GM23338 (cell line): Measurements from ENCODE around the gene UQCC5. TPM values are rescaled to one million over a fixed set of nuclear protein-coding genes. Genes with fewer than 3 reads are reported as not detected.

Experiments
- ATAC-seq: fragments of 200-7000 bp; cut with Tn5 transposase; 3 replicates; pipeline ENCODE4 v1.9.1; 2020
- DNase-seq: peaks from one replicate; pipeline ENCODE4 v3.0.0-alpha.2; 2015; ENCODE audit warnings: low spot score
- H2AFZ ChIP-seq: fragments of 200-600 bp; sonication (generic); 2 replicates; pipeline ENCODE4 v1.8.0; 2016; ENCODE audit warnings: antibody characterized with exemption, mild to moderate bottlenecking, moderate library complexity
- H3F3A ChIP-seq: fragments of 200-600 bp; sonication (generic); replicated peaks from 2 replicates; pipeline ENCODE4 v1.8.0; 2017; ENCODE audit warnings: antibody characterized with exemption, mixed run types, low read depth
- H3K27ac ChIP-seq: fragments of 200-600 bp; sonication (generic); 2 replicates; pipeline ENCODE4 v1.6.1; 2016; ENCODE audit warnings: low read depth
- H3K27me3 ChIP-seq: fragments of 200-600 bp; sonication (generic); 2 replicates; pipeline ENCODE4 v1.8.0; 2016; ENCODE audit warnings: mild to moderate bottlenecking, mixed run types, moderate library complexity; ENCODE audit not compliant: insufficient read depth
- H3K36me3 ChIP-seq: fragments of 200-600 bp; sonication (generic); 2 replicates; pipeline ENCODE4 v1.8.0; 2016; ENCODE audit warnings: mild to moderate bottlenecking; ENCODE audit not compliant: insufficient read depth
- H3K4me1 ChIP-seq: fragments of 200-600 bp; sonication (generic); 2 replicates; pipeline ENCODE4 v1.8.0; 2016; ENCODE audit warnings: mild to moderate bottlenecking, moderate library complexity; ENCODE audit not compliant: insufficient read depth
- H3K4me2 ChIP-seq: fragments of 200-600 bp; sonication (generic); 2 replicates; pipeline ENCODE4 v1.7.1; 2017; ENCODE audit warnings: mixed run types
- H3K4me3 ChIP-seq: fragments of 200-600 bp; sonication (generic); 2 replicates; pipeline ENCODE4 v1.6.1; 2016; ENCODE audit warnings: mixed run types
- H3K79me2 ChIP-seq: fragments of 200-600 bp; sonication (generic); replicated peaks from 2 replicates; pipeline ENCODE4 v1.8.0; 2017; ENCODE audit warnings: mild to moderate bottlenecking; ENCODE audit not compliant: insufficient read depth
- H3K9me2 ChIP-seq: fragments of 200-600 bp; sonication (generic); 2 replicates; pipeline ENCODE4 v1.8.0; 2017; ENCODE audit not compliant: insufficient read depth
- H4K20me1 ChIP-seq: fragments of 200-600 bp; sonication (generic); replicated peaks from 2 replicates; pipeline ENCODE4 v1.8.0; 2017; ENCODE audit warnings: mild to moderate bottlenecking; ENCODE audit not compliant: insufficient read depth
- H3K27ac Mint-ChIP-seq: 2 replicates; pipeline ENCODE4 v1.8.0; 2020; ENCODE audit warnings: inconsistent platforms, mild to moderate bottlenecking, moderate library complexity, mixed read lengths
- H3K27me3 Mint-ChIP-seq: 3 replicates; pipeline ENCODE4 v1.8.0; 2022; ENCODE audit warnings: low read depth, mild to moderate bottlenecking, moderate library complexity, mixed read lengths, inconsistent platforms; ENCODE audit not compliant: insufficient read depth, poor library complexity
- H3K36me3 Mint-ChIP-seq: 3 replicates; pipeline ENCODE4 v1.8.0; 2021; ENCODE audit warnings: low read depth, mild to moderate bottlenecking, inconsistent platforms, moderate library complexity, mixed read lengths
- H3K4me1 Mint-ChIP-seq: 3 replicates; pipeline ENCODE4 v1.8.0; 2020; ENCODE audit warnings: mild to moderate bottlenecking, inconsistent platforms, mixed read lengths
- H3K4me3 Mint-ChIP-seq: 3 replicates; pipeline ENCODE4 v1.8.0; 2021; ENCODE audit warnings: moderate library complexity, mild to moderate bottlenecking, inconsistent platforms, mixed read lengths
- H3K9me3 Mint-ChIP-seq: 3 replicates; pipeline ENCODE4 v1.8.0; 2020; ENCODE audit warnings: moderate library complexity, mild to moderate bottlenecking, inconsistent platforms, mixed read lengths
- EZH2 ChIP-seq: fragments of 200-600 bp; sonication (generic); IDR thresholded peaks from one replicate; pipeline ENCODE4 v1.8.0; 2017; ENCODE audit warnings: antibody characterized with exemption, mild to moderate bottlenecking, low read depth; ENCODE audit not compliant: unreplicated experiment
- EZH2phosphoT487 ChIP-seq: fragments of 200-600 bp; sonication (generic); IDR thresholded peaks from one replicate; pipeline ENCODE4 v1.8.1; 2018; ENCODE audit warnings: antibody characterized with exemption; ENCODE audit not compliant: unreplicated experiment
- JUNB ChIP-seq: IDR thresholded peaks from one replicate; pipeline ENCODE4 v1.6.1; 2016; ENCODE audit warnings: antibody characterized with exemption; ENCODE audit not compliant: unreplicated experiment
- NANOG ChIP-seq: IDR thresholded peaks from 2 replicates; pipeline ENCODE4 v1.6.1; 2016; ENCODE audit warnings: antibody characterized with exemption, borderline replicate concordance
- POLR2AphosphoS5 ChIP-seq: IDR thresholded peaks from 2 replicates; pipeline ENCODE4 v1.6.1; 2016; ENCODE audit warnings: antibody characterized with exemption, low read depth
- STAT1 ChIP-seq: IDR thresholded peaks from one replicate; pipeline ENCODE4 v1.6.1; 2016; ENCODE audit warnings: antibody characterized with exemption; ENCODE audit not compliant: unreplicated experiment
- ZNF114 ChIP-seq: fragments of 250-450 bp; sonication (Bioruptor Pico); IDR thresholded peaks from 2 replicates; pipeline ENCODE4 v1.5.0; 2020; ENCODE audit warnings: mild to moderate bottlenecking, moderate library complexity
- ZNF331 ChIP-seq: fragments of 250-450 bp; sonication (Bioruptor Pico); IDR thresholded peaks from 2 replicates; pipeline ENCODE4 v1.5.0; 2020; ENCODE audit warnings: low read depth, mild to moderate bottlenecking, moderate library complexity
- polyA plus RNA-seq: library from polyadenylated mRNA; unstranded; fragments of >200 nt; fragmentation: Nextera tagmentation; extraction: Ambion mirVana; gene quantifications from 2 replicates; pipeline ENCODE4 v1.2.1, GENCODE V29; 2016
- total RNA-seq: library from RNA; depleted of rRNA; stranded (reverse); fragments of >200 nt; shearing (Covaris generic); gene quantifications from 2 replicates; pipeline ENCODE4 v1.2.3, GENCODE V29; 2014
- TF ChIP-seq, protein P1 (sequence below): IDR thresholded peaks from 2 replicates; pipeline ENCODE4 v1.6.1; 2016; ENCODE audit warnings: antibody characterized with exemption
- TF ChIP-seq, protein P2 (sequence below): fragments of 250-450 bp; sonication (Bioruptor Pico); IDR thresholded peaks from 2 replicates; pipeline ENCODE4 v1.5.0; 2020; ENCODE audit warnings: mild to moderate bottlenecking, moderate library complexity
- TF ChIP-seq, protein P3 (sequence below), 2 experiments: fragments of 200-600 bp in 1 of 2; sonication (generic) in 1 of 2; conservative IDR thresholded peaks; 2 replicates each; pipeline versions ENCODE4 v1.5.1 to v1.6.1; 2016 to 2017; ENCODE audit warnings: antibody characterized with exemption in 2 of 2, low read depth in 2 of 2, mild to moderate bottlenecking in 2 of 2, moderate library complexity in 1 of 2

UQCC5 gene
- total and polyA plus RNA-seq, 2 experiments from 2014 or later, result 2.6 to 156 TPM

DNA sequence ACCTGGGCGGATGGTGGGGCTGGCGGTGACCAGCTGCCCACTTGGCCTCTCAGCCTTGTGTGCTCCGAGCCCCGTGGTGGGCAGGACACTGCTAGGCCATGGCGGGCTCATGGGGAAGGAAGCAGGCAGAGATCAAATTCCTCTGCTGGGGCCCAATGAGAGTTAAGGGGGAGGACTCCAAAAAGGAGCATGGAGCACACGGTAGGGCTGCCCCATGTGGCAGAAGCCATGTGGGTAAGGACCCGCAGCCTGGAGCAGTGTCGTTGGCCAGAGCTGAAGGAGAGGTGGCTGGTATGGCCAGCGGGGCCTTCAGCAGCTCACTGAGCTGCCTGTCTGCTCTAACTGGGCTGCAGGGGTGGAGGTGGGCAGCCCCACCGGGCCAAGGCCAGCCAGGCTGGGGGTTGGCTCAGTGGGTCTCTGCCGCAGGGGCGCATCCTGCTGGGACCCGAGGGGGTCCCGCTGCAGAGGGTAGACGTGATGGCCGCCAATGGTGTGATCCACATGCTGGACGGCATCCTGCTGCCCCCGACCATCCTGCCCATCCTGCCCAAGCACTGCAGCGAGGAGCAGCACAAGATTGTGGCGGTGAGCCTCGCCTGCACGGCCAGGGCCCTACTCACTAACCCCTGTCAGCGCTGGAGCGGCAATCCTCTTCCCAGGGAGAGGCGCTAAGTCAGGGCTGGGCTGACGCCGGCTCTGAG, 30.0 kb upstream of the UQCC5 start:
- H3K4me3 ChIP-seq, result no peak overlapping the region
- H3F3A ChIP-seq, result no peaks in the 10 kb centered on the region
- no peak overlapping the region for H3K4me2 ChIP-seq
- no peaks in the 10 kb centered on the region for H3K36me3 ChIP-seq
- Mint-ChIP-seq H3K36me3 (no peaks in the 10 kb centered on the region), H3K9me3 (no peaks in the 10 kb centered on the region; the same call in 2 of the 3 replicates), H3K27me3 (peaks cover 6% of the 10 kb centered on the region), H3K27ac (no peak overlapping the region), H3K4me1 (peaks cover 6% of the 10 kb centered on the region; the same call in 2 of the 3 replicates), H3K4me3 (no peak overlapping the region)
- H4K20me1 ChIP-seq, result no peaks in the 10 kb centered on the region
- H3K9me2 ChIP-seq, result no peaks in the 10 kb centered on the region
- no peak overlapping the region for H3K27ac ChIP-seq
- no peaks in the 10 kb centered on the region for H3K27me3 ChIP-seq
- ATAC-seq (peak; percentile 7; the same call in 2 of the 3 replicates), DNase-seq (no peak)
- H2AFZ ChIP-seq, result no peak overlapping the region
- no peaks in the 10 kb centered on the region for H3K4me1 ChIP-seq
- H3K79me2 ChIP-seq, result no peaks in the 10 kb centered on the region
- TF ChIP-seq EZH2, result no peak
- no peak for TF ChIP-seq POLR2AphosphoS5
- TF ChIP-seq, protein P1, sequence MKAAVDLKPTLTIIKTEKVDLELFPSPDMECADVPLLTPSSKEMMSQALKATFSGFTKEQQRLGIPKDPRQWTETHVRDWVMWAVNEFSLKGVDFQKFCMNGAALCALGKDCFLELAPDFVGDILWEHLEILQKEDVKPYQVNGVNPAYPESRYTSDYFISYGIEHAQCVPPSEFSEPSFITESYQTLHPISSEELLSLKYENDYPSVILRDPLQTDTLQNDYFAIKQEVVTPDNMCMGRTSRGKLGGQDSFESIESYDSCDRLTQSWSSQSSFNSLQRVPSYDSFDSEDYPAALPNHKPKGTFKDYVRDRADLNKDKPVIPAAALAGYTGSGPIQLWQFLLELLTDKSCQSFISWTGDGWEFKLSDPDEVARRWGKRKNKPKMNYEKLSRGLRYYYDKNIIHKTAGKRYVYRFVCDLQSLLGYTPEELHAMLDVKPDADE, result no peak
- TF ChIP-seq, protein P2, sequence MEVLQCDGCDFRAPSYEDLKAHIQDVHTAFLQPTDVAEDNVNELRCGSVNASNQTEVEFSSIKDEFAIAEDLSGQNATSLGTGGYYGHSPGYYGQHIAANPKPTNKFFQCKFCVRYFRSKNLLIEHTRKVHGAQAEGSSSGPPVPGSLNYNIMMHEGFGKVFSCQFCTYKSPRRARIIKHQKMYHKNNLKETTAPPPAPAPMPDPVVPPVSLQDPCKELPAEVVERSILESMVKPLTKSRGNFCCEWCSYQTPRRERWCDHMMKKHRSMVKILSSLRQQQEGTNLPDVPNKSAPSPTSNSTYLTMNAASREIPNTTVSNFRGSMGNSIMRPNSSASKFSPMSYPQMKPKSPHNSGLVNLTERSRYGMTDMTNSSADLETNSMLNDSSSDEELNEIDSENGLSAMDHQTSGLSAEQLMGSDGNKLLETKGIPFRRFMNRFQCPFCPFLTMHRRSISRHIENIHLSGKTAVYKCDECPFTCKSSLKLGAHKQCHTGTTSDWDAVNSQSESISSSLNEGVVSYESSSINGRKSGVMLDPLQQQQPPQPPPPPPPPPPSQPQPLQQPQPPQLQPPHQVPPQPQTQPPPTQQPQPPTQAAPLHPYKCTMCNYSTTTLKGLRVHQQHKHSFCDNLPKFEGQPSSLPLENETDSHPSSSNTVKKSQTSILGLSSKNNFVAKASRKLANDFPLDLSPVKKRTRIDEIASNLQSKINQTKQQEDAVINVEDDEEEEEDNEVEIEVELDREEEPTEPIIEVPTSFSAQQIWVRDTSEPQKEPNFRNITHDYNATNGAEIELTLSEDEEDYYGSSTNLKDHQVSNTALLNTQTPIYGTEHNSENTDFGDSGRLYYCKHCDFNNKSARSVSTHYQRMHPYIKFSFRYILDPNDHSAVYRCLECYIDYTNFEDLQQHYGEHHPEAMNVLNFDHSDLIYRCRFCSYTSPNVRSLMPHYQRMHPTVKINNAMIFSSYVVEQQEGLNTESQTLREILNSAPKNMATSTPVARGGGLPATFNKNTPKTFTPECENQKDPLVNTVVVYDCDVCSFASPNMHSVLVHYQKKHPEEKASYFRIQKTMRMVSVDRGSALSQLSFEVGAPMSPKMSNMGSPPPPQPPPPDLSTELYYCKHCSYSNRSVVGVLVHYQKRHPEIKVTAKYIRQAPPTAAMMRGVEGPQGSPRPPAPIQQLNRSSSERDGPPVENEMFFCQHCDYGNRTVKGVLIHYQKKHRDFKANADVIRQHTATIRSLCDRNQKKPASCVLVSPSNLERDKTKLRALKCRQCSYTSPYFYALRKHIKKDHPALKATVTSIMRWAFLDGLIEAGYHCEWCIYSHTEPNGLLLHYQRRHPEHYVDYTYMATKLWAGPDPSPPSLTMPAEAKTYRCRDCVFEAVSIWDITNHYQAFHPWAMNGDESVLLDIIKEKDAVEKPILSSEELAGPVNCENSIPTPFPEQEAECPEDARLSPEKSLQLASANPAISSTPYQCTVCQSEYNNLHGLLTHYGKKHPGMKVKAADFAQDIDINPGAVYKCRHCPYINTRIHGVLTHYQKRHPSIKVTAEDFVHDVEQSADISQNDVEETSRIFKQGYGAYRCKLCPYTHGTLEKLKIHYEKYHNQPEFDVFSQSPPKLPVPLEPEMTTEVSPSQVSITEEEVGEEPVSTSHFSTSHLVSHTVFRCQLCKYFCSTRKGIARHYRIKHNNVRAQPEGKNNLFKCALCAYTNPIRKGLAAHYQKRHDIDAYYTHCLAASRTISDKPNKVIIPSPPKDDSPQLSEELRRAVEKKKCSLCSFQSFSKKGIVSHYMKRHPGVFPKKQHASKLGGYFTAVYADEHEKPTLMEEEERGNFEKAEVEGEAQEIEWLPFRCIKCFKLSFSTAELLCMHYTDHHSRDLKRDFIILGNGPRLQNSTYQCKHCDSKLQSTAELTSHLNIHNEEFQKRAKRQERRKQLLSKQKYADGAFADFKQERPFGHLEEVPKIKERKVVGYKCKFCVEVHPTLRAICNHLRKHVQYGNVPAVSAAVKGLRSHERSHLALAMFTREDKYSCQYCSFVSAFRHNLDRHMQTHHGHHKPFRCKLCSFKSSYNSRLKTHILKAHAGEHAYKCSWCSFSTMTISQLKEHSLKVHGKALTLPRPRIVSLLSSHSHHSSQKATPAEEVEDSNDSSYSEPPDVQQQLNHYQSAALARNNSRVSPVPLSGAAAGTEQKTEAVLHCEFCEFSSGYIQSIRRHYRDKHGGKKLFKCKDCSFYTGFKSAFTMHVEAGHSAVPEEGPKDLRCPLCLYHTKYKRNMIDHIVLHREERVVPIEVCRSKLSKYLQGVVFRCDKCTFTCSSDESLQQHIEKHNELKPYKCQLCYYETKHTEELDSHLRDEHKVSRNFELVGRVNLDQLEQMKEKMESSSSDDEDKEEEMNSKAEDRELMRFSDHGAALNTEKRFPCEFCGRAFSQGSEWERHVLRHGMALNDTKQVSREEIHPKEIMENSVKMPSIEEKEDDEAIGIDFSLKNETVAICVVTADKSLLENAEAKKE (CRISPR knock-in tag), result no peak
- TF ChIP-seq JUNB, result no peak
- TF ChIP-seq NANOG, result no peak
- TF ChIP-seq, protein P3, sequence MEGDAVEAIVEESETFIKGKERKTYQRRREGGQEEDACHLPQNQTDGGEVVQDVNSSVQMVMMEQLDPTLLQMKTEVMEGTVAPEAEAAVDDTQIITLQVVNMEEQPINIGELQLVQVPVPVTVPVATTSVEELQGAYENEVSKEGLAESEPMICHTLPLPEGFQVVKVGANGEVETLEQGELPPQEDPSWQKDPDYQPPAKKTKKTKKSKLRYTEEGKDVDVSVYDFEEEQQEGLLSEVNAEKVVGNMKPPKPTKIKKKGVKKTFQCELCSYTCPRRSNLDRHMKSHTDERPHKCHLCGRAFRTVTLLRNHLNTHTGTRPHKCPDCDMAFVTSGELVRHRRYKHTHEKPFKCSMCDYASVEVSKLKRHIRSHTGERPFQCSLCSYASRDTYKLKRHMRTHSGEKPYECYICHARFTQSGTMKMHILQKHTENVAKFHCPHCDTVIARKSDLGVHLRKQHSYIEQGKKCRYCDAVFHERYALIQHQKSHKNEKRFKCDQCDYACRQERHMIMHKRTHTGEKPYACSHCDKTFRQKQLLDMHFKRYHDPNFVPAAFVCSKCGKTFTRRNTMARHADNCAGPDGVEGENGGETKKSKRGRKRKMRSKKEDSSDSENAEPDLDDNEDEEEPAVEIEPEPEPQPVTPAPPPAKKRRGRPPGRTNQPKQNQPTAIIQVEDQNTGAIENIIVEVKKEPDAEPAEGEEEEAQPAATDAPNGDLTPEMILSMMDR (conservative IDR thresholded peaks at IDR 0.05; ENCODE audit: low read depth in 2 of 2), result no peak
- no peak for TF ChIP-seq ZNF331
- no peak for TF ChIP-seq STAT1
- TF ChIP-seq ZNF114 (CRISPR knock-in tag), result no peak
- no peak for TF ChIP-seq EZH2phosphoT487
